CD4-positive, alpha-beta T cell (primary cell): ENCODE measurements around the gene NEURL2. TPM values are rescaled to one million over a fixed set of nuclear protein-coding genes. Genes with fewer than 3 reads are reported as not detected.

Source experiments
- ATAC-seq: fragments of 200-7000 bp; cut with Tn5 transposase; one replicate; pipeline ENCODE4 v1.10.0; 2022; ENCODE audit warnings: mild to moderate bottlenecking; ENCODE audit not compliant: poor library complexity
- CTCF ChIA-PET: fragments of 350-600 bp; sonication (Branson Sonifier 250); formaldehyde crosslinking; loops from one replicate; lab custom pipeline; 2021; ENCODE audit warnings: antibody characterized with exemption, inconsistent platforms; lab: Charles Lee
- POLR2A ChIA-PET: fragments of 350-600 bp; sonication (Branson Sonifier 250); formaldehyde crosslinking; loops from one replicate; lab custom pipeline; 2021; ENCODE audit warnings: antibody characterized with exemption, inconsistent platforms; lab: Charles Lee
- DNase-seq, 14 experiments: peaks; one replicate each; pipeline ENCODE4 v3.0.0-alpha.2; 2013 to 2020; ENCODE audit warnings: mixed read lengths in 2 of 14
- H3K27ac ChIP-seq, 2 donors: one replicate each; pipeline versions ENCODE4 v1.5.1 to v1.7.0; 2013; ENCODE audit warnings: low read length in 2 of 2, low read depth in 1 of 2, mild to moderate bottlenecking in 1 of 2
- H3K27me3 ChIP-seq, 2 experiments: 1 replicate in 1 of 2; 2 replicates in 1 of 2; pipeline versions ENCODE4 v1.6.1 to v1.7.0; 2013; ENCODE audit warnings: low read length in 2 of 2, control low read depth in 1 of 2, mild to moderate bottlenecking in 1 of 2, moderate library complexity in 1 of 2; ENCODE audit not compliant: insufficient read depth in 2 of 2, control insufficient read depth in 1 of 2
- H3K36me3 ChIP-seq: one replicate; pipeline ENCODE4 v1.6.1; 2013; ENCODE audit warnings: low read length, control low read depth; ENCODE audit not compliant: insufficient read depth
- H3K4me1 ChIP-seq: one replicate; pipeline ENCODE4 v1.6.1; 2013; ENCODE audit warnings: low read length, control low read depth; ENCODE audit not compliant: insufficient read depth
- H3K4me3 ChIP-seq: one replicate; pipeline ENCODE4 v1.5.1; 2013; ENCODE audit warnings: mild to moderate bottlenecking, low read length, moderate library complexity
- H3K9me3 ChIP-seq, 2 experiments: 1 replicate in 1 of 2; 2 replicates in 1 of 2; pipeline versions ENCODE4 v1.6.1 to v1.7.0; 2013; ENCODE audit warnings: low read length in 2 of 2, mild to moderate bottlenecking in 2 of 2, control low read depth in 1 of 2, moderate library complexity in 1 of 2; ENCODE audit not compliant: control insufficient read depth in 1 of 2, insufficient read depth in 1 of 2
- H3K27ac Mint-ChIP-seq: one replicate; pipeline ENCODE4 v1.8.0; 2020; ENCODE audit warnings: mixed read lengths
- H3K27me3 Mint-ChIP-seq: one replicate; pipeline ENCODE4 v1.8.0; 2021; ENCODE audit warnings: mixed read lengths
- H3K36me3 Mint-ChIP-seq: one replicate; pipeline ENCODE4 v1.8.0; 2021; ENCODE audit warnings: low read depth, mixed read lengths
- H3K4me1 Mint-ChIP-seq: one replicate; pipeline ENCODE4 v1.8.0; 2021; ENCODE audit warnings: low read depth, mixed read lengths
- H3K4me3 Mint-ChIP-seq: one replicate; pipeline ENCODE4 v1.8.0; 2020; ENCODE audit warnings: mild to moderate bottlenecking, mixed read lengths
- H3K9me3 Mint-ChIP-seq: one replicate; pipeline ENCODE4 v1.8.0; 2020; ENCODE audit warnings: mixed read lengths
- CTCF ChIP-seq: fragments of 200-600 bp; IDR thresholded peaks from one replicate; pipeline ENCODE4 v1.8.0; 2022; ENCODE audit warnings: antibody characterized with exemption, mild to moderate bottlenecking
- intact Hi-C, 2 experiments: fragments of 100-400 bp; cut with DNase I in 1 of 2; cut with micrococcal nuclease in 1 of 2; formaldehyde crosslinking; loops; one replicate each; pipeline versions ENCODE4 v1.15.1 to v1.9.0; 2023 to 2025; cut with DNase I, micrococcal nuclease
- total RNA-seq, 174 experiments: library from RNA in 2 of 174; stranded (reverse) in 2 of 174; gene quantifications; one replicate each; pipeline ENCODE4 v1.2.3 and lab custom pipeline; 2021 to 2026

The NEURL2 gene
- total RNA-seq, 2 experiments from 2014 or later, result 1.5 to 2.5 TPM

- ATAC-seq, result no peak
These were observed 49.4 kb downstream of the NEURL2 start for GRCh38 chr20:45841407-45842129.

GRCh38 chr20:45840700-45841198 lies 50.3 kb downstream of the NEURL2 start:
- POLR2A ChIA-PET, result interaction anchor here (1.3 to 1.5 kb wide), 2 partner anchors 16 to 132 kb away, joined by 3 to 4 read pairs; no protein-coding TSS in a partner anchor
- Mint-ChIP-seq H3K36me3 (peaks cover 34% of the 10 kb centered on the region), H3K27ac (no peak overlapping the region), H3K9me3 (no peaks in the 10 kb centered on the region), H3K27me3 (no peaks in the 10 kb centered on the region), H3K4me3 (no peak overlapping the region), H3K4me1 (no peaks in the 10 kb centered on the region)
- H3K4me1 ChIP-seq, result no peaks in the 10 kb centered on the region
- intact Hi-C loops, result no loop called here
- CTCF ChIA-PET, result interaction anchor here (1.3 kb wide), 1 partner anchor 41 kb away, joined by 3 read pairs; no protein-coding TSS in a partner anchor
- ATAC-seq, result no peak
- no peaks in the 10 kb centered on the region for H3K27me3 ChIP-seq
- no peak overlapping the region for H3K4me3 ChIP-seq
- DNase-seq, result no peak
- H3K9me3 ChIP-seq, result no peaks in the 10 kb centered on the region
- no peak for TF ChIP-seq CTCF
- H3K36me3 ChIP-seq, result peaks cover 40% of the 10 kb centered on the region
- H3K27ac ChIP-seq, result no peak overlapping the region

More at GRCh38 chr20:45841407-45842129, 49.4 kb downstream of the NEURL2 start:
- H3K27ac ChIP-seq, result no peak overlapping the region
- no peaks in the 10 kb centered on the region for H3K9me3 Mint-ChIP-seq
- no peaks in the 10 kb centered on the region for H3K4me1 ChIP-seq
- peaks cover 48% of the 10 kb centered on the region for H3K36me3 ChIP-seq
- H3K27me3 ChIP-seq, result no peaks in the 10 kb centered on the region
- DNase-seq, result no peak
- H3K9me3 ChIP-seq, result no peaks in the 10 kb centered on the region
- POLR2A ChIA-PET, result interaction anchor here (1.2 to 1.3 kb wide), 2 partner anchors 15 to 93 kb away, joined by 3 read pairs; partner anchors contain the start of gene PCIF1
- no peak overlapping the region for H3K27ac Mint-ChIP-seq
- no peaks in the 10 kb centered on the region for H3K27me3 Mint-ChIP-seq
- intact Hi-C loops, result no loop called here
- H3K4me3 ChIP-seq, result no peak overlapping the region
- no peak for TF ChIP-seq CTCF
- H3K36me3 Mint-ChIP-seq, result peaks cover 43% of the 10 kb centered on the region
- no peak overlapping the region for H3K4me3 Mint-ChIP-seq
- CTCF ChIA-PET, result interaction anchor here (1.3 kb wide), 1 partner anchor 42 kb away, joined by 3 read pairs; no protein-coding TSS in a partner anchor
- H3K4me1 Mint-ChIP-seq, result no peaks in the 10 kb centered on the region

Other genes starting within 250 kb of the NEURL2 start
- not detected for gene WFDC11, start 221.0 kb downstream of the NEURL2 start, total RNA-seq
- gene WFDC13, start 189.2 kb downstream of the NEURL2 start, total RNA-seq, result not detected
- gene WFDC10B, start 186.2 kb downstream of the NEURL2 start, total RNA-seq, result not detected
- gene SPINT4, start 168.9 kb downstream of the NEURL2 start, total RNA-seq, result not detected
- gene WFDC3, start 99.3 kb downstream of the NEURL2 start, total RNA-seq, result not detected
- gene DNTTIP1, start 99.3 kb downstream of the NEURL2 start, total RNA-seq, result 10 to 100 TPM in 1 of 2 experiments, 1 to 10 TPM in 1; 9.3 to 10.4 TPM
- under 1 TPM; 0.52 to 0.64 TPM for gene UBE2C, start 78.6 kb downstream of the NEURL2 start, total RNA-seq
- 1 to 10 TPM; 1.2 to 1.5 TPM for gene TNNC2, start 63.9 kb downstream of the NEURL2 start, total RNA-seq
- under 1 TPM; 0.36 to 0.89 TPM for gene SNX21, start 57.4 kb downstream of the NEURL2 start, total RNA-seq
- 10 to 100 TPM; 19.1 to 19.9 TPM for gene ACOT8, start 33.8 kb downstream of the NEURL2 start, total RNA-seq
- under 1 TPM; 0.36 to 0.44 TPM for gene ZSWIM3, start 33.6 kb downstream of the NEURL2 start, total RNA-seq
- 10 to 100 TPM in 1 of 2 experiments, 1 to 10 TPM in 1; 9.3 to 10.7 TPM for gene ZSWIM1, start 10.0 kb downstream of the NEURL2 start, total RNA-seq
- gene SPATA25, start 3.6 kb downstream of the NEURL2 start, total RNA-seq, result 1 to 10 TPM in 1 of 2 experiments, under 1 TPM in 1; 0.49 to 1.3 TPM
- 10 to 100 TPM; 40.3 to 42.6 TPM for gene CTSA, start 127 bp upstream of the NEURL2 start, total RNA-seq
- gene PLTP, start 20.9 kb upstream of the NEURL2 start, total RNA-seq, result not detected
- gene PCIF1, start 43.5 kb upstream of the NEURL2 start, total RNA-seq, result 100 to 1,000 TPM; 100 TPM
- 10 to 100 TPM; 67.3 to 74.6 TPM for gene ZNF335, start 81.0 kb upstream of the NEURL2 start, total RNA-seq
- gene MMP9, start 117.7 kb upstream of the NEURL2 start, total RNA-seq, result 1 to 10 TPM; 1.6 to 2.2 TPM
- 1 to 10 TPM; 1.3 to 2.4 TPM for gene SLC12A5, start 138.0 kb upstream of the NEURL2 start, total RNA-seq
- gene NCOA5, start 198.8 kb upstream of the NEURL2 start, total RNA-seq, result 10 to 100 TPM in 1 of 2 experiments, 1 to 10 TPM in 1; 9.7 to 10.5 TPM
- 1 to 10 TPM; 1.0 to 1.2 TPM for gene CD40, start 227.1 kb upstream of the NEURL2 start, total RNA-seq